Spleen (tissue), 7 donors: ENCODE measurements around the gene ITPR2.

Source experiments
- POLR2AphosphoS5 ChIP-seq, 3 donors: sonication (generic); formaldehyde crosslinking; IDR thresholded peaks; one replicate each; pipeline ENCODE4 v1.5.1; 2017; ENCODE audit warnings: antibody characterized with exemption in 3 of 3
- TF ChIP-seq, protein P1 (sequence below), 11 experiments: fragments of 200-600 bp in 7 of 11; fragments of 450-650 bp in 4 of 11; sonication (generic) in 4 of 11; IDR thresholded peaks in 8 of 11; conservative IDR thresholded peaks in 3 of 11; 1 replicate in 7 of 11; 2 replicates in 4 of 11; pipeline versions ENCODE4 v1.4.0 to v1.8.0; 2016 to 2021; ENCODE audit warnings: antibody characterized with exemption in 11 of 11, inconsistent platforms in 4 of 11, mild to moderate bottlenecking in 1 of 11
- donor health status: DM: no; HTN: no; CAD: no; lungs with moderate emphysema.
- donor health status: DM: no; HTN: no; CAD: no.
- donor health status: DM: no; HTN: no; CAD: no.

DNA sequence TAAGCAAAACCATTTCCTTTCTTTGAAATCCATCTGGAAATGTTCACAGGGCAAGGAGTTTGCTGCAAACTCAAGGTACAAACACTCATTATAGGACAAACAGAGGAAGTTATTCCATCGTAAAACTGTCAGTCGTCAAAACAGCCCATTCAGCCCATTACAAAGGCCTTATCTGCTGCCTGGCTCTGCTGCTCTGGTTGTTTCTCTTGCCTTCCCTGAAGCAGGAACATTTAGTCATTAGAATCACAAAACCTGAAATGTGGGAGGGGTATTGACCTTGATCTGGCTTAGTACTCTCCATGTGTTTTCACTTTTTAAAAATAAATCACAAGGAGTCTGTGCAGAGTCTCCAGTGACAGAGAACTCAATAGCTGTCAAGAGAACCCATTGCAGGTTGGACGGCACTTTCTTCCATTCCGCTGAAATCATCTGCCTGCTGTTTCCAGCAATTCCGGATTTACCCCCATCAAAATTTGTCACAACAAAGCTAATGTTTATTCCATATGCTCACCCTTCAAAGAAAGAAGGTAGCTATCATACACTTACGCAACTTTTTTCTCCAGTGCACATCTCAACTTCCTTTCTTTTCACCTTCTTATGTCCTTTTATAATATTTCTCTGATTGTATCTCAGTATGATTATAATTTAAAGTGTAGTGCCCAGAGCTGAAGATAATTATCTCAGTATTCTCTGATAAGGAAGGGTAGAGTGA is 24.6 kb upstream of the ITPR2 start:
- no peak for TF ChIP-seq POLR2AphosphoS5 (IDR thresholded peaks at IDR 0.05)
- TF ChIP-seq, protein P1, sequence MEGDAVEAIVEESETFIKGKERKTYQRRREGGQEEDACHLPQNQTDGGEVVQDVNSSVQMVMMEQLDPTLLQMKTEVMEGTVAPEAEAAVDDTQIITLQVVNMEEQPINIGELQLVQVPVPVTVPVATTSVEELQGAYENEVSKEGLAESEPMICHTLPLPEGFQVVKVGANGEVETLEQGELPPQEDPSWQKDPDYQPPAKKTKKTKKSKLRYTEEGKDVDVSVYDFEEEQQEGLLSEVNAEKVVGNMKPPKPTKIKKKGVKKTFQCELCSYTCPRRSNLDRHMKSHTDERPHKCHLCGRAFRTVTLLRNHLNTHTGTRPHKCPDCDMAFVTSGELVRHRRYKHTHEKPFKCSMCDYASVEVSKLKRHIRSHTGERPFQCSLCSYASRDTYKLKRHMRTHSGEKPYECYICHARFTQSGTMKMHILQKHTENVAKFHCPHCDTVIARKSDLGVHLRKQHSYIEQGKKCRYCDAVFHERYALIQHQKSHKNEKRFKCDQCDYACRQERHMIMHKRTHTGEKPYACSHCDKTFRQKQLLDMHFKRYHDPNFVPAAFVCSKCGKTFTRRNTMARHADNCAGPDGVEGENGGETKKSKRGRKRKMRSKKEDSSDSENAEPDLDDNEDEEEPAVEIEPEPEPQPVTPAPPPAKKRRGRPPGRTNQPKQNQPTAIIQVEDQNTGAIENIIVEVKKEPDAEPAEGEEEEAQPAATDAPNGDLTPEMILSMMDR (IDR thresholded peaks at IDR 0.05 in 8 of 11, conservative IDR thresholded peaks at IDR 0.05 in 3 of 11): no peak
